SK-N-MC (cell line): Measurements from ENCODE around the gene SHC4.
A peak's percentile ranks its signal among the peaks of the same experiment; 100 is the strongest.
"Not testable (repeated sequence)": the region's sequence is repeated elsewhere in the genome, so short reads cannot be mapped to it uniquely, and the experiment has no call there.

Experiments
- DNase-seq: peaks from one replicate; pipeline ENCODE4 v3.0.0-alpha.2; 2011; ENCODE audit warnings: low read depth, low spot score
- H3K27ac ChIP-seq: fragments of 200-600 bp; sonication (generic); 2 replicates; pipeline ENCODE4 v1.5.1; 2016; ENCODE audit warnings: mixed run types
- H3K36me3 ChIP-seq: fragments of 200-600 bp; sonication (generic); 2 replicates; pipeline ENCODE4 v1.6.1; 2017; ENCODE audit warnings: antibody characterized with exemption, low read length, mixed read lengths; ENCODE audit not compliant: insufficient read depth
- H3K4me3 ChIP-seq: fragments of 200-600 bp; sonication (generic); 2 replicates; pipeline ENCODE4 v1.5.1; 2016
- H3K9ac ChIP-seq: fragments of 200-600 bp; sonication (generic); 2 replicates; pipeline ENCODE4 v1.8.0; 2017; ENCODE audit warnings: mixed run types, mixed read lengths; ENCODE audit not compliant: insufficient read length
- H3K9me3 ChIP-seq: fragments of 200-600 bp; sonication (generic); 2 replicates; pipeline ENCODE4 v1.6.1; 2017; ENCODE audit warnings: low read depth, mild to moderate bottlenecking, antibody characterized with exemption, low read length, moderate library complexity, mixed read lengths
- EZH2 ChIP-seq: fragments of 200-600 bp; sonication (generic); IDR thresholded peaks from one replicate; pipeline ENCODE4 v1.6.1; 2017; ENCODE audit warnings: antibody characterized with exemption
- FOXP2 ChIP-seq: optimal IDR thresholded peaks from 2 replicates; pipeline ENCODE3; 2011; ENCODE audit warnings: mild to moderate bottlenecking, moderate library complexity; ENCODE audit not compliant: insufficient read depth; ENCODE audit errors: extremely low read length, control extremely low read depth
- POLR2AphosphoS5 ChIP-seq: IDR thresholded peaks from 2 replicates; pipeline ENCODE4 v1.6.1; 2012; ENCODE audit warnings: mild to moderate bottlenecking, low read depth, low read length, borderline replicate concordance

SHC4 gene

GRCh38 chr15:48798319-48798718 lies 165.4 kb downstream of the SHC4 start:
- Histone ChIP-seq H3K4me3 (no peak overlapping the region), H3K9me3 (no peaks in the 10 kb centered on the region), H3K36me3 (peaks cover 32% of the 10 kb centered on the region), H3K9ac (no peak overlapping the region), H3K27ac (no peak overlapping the region)
- no peak for DNase-seq
- TF ChIP-seq EZH2 = no peak
- no peak for TF ChIP-seq FOXP2
- TF ChIP-seq POLR2AphosphoS5 = no peak

GRCh38 chr15:48796930-48797329 lies 166.8 kb downstream of the SHC4 start:
- Histone ChIP-seq H3K9ac (no peak overlapping the region), H3K36me3 (peaks cover 44% of the 10 kb centered on the region), H3K4me3 (no peak overlapping the region), H3K9me3 (no peaks in the 10 kb centered on the region), H3K27ac (no peak overlapping the region)
- no peak for DNase-seq
- TF ChIP-seq EZH2 (no peak), FOXP2 (no peak), POLR2AphosphoS5 (no peak)

- H3K27ac ChIP-seq = no peak overlapping the region
- H3K36me3 ChIP-seq = peaks cover 45% of the 10 kb centered on the region
- TF ChIP-seq FOXP2 (no peak), POLR2AphosphoS5 (no peak), EZH2 (no peak)
- no peak overlapping the region for H3K4me3 ChIP-seq
- no peak overlapping the region for H3K9ac ChIP-seq
- DNase-seq = no peak
- no peaks in the 10 kb centered on the region for H3K9me3 ChIP-seq
These were observed 167.2 kb downstream of the SHC4 start for GRCh38 chr15:48796521-48796920.

GRCh38 chr15:48795901-48796300 lies 167.8 kb downstream of the SHC4 start:
- TF ChIP-seq FOXP2 = no peak
- no peak for TF ChIP-seq POLR2AphosphoS5
- TF ChIP-seq EZH2 = no peak
- Histone ChIP-seq H3K4me3 (no peak overlapping the region), H3K36me3 (peaks cover 49% of the 10 kb centered on the region), H3K9ac (no peak overlapping the region), H3K27ac (no peak overlapping the region), H3K9me3 (no peaks in the 10 kb centered on the region)
- DNase-seq = no peak

- TF ChIP-seq FOXP2 (no peak), POLR2AphosphoS5 (no peak), EZH2 (no peak)
- Histone ChIP-seq H3K36me3 (peaks cover 58% of the 10 kb centered on the region), H3K9me3 (no peaks in the 10 kb centered on the region), H3K9ac (no peak overlapping the region), H3K27ac (no peak overlapping the region), H3K4me3 (no peak overlapping the region)
- DNase-seq = no peak
These were observed 169.0 kb downstream of the SHC4 start for GRCh38 chr15:48794697-48795134.

GRCh38 chr15:48792408-48792807 lies 171.3 kb downstream of the SHC4 start:
- Histone ChIP-seq H3K9me3 (no peaks in the 10 kb centered on the region), H3K36me3 (peaks cover 77% of the 10 kb centered on the region), H3K27ac (0 out of 2 replicates have a peak overlapping the region, but pooled peaks have one; percentile 38), H3K4me3 (no peak overlapping the region), H3K9ac (no peak overlapping the region)
- TF ChIP-seq POLR2AphosphoS5 (no peak), EZH2 (no peak), FOXP2 (no peak)
- no peak for DNase-seq

- not testable (repeated sequence) for H3K27ac ChIP-seq, H3K9me3 ChIP-seq, DNase-seq, H3K4me3 ChIP-seq, H3K9ac ChIP-seq
- H3K36me3 ChIP-seq = peaks cover 61% of the 10 kb centered on the region
These were observed 173.1 kb downstream of the SHC4 start for GRCh38 chr15:48790466-48791115.

GRCh38 chr15:48785712-48786111 lies 178.0 kb downstream of the SHC4 start:
- Histone ChIP-seq H3K4me3 (no peak overlapping the region), H3K27ac (no peak overlapping the region), H3K9me3 (no peaks in the 10 kb centered on the region), H3K36me3 (peaks cover 72% of the 10 kb centered on the region), H3K9ac (no peak overlapping the region)
- DNase-seq = no peak
- TF ChIP-seq POLR2AphosphoS5 = no peak
- TF ChIP-seq FOXP2 = no peak
- TF ChIP-seq EZH2 = no peak

- TF ChIP-seq FOXP2 (no peak), EZH2 (no peak), POLR2AphosphoS5 (no peak)
- H3K9me3 ChIP-seq = no peaks in the 10 kb centered on the region
- H3K4me3 ChIP-seq = no peak overlapping the region
- no peak overlapping the region for H3K9ac ChIP-seq
- DNase-seq = no peak
- H3K27ac ChIP-seq = no peak overlapping the region
- H3K36me3 ChIP-seq = peaks cover 74% of the 10 kb centered on the region
These were observed 178.5 kb downstream of the SHC4 start for GRCh38 chr15:48785195-48785594.
